ELR (cell line): Measurements from ENCODE around the gene PNLDC1.
A peak's percentile ranks its signal among the peaks of the same experiment; 100 is the strongest.

Experiments used
- DNase-seq: peaks from one replicate; pipeline ENCODE4 v3.0.0-alpha.2; 2015; ENCODE audit warnings: low read depth

The PNLDC1 gene, protein sequence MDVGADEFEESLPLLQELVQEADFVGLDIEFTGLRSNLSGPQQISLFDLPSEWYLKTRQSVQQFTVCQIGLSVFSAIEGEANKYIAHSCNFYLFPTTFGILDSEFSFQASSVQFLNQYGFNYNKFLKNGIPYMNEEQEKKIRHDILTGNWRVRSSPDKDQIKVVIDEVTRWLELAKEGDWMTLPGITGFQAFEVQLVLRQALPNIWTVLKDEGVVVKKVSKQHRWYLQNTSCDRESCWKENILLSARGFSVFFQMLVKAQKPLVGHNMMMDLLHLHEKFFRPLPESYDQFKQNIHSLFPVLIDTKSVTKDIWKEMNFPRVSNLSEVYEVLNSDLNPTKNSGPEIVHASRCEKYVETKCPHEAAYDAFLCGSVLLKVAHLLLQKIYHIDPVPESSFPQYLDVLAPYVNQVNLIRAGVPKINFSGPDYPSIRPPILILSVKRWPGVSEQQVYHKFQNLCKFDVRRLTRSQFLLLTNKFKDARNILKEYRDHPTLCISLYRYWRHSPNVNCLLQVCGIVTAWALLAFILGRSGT

DNA sequence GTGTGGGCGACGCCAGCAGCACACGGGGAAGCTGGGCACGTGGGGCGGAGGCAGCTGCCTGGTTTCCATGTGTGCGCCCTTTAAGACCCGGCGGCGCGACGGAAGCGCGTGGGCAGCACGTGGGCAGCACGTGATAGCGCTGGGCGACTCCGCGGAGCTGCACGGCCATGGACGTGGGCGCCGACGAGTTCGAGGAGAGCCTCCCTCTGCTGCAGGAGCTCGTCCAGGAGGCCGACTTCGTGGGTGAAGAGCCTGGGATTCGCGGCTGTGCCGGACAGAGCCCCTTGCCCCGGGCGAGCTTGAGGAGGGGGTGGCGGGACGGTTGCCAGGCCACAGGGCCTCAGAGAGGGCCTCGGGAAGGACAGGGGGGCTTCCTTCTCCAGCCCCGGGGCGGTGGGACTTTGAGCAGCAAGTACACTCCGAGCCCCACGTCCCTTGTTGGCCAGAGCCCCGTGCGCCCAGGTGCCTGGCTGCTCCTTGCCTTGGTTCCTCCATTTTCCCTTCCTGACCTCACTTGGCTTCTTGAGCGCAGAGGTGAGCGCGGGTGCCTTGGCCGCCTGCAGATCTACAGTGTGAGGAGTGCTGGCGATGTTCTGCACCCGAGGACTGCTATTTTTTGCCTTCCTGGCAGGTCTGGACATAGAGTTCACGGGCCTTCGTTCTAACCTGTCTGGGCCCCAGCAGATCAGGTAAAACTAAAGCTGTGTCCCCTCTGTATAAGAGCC is at the start of gene PNLDC1:
TSS of gene PNLDC1 (plus strand) at position 136 of the 725 bp plus-strand sequence. CDS start at position 168, 32 bp downstream.
- no peak for DNase-seq

DNA sequence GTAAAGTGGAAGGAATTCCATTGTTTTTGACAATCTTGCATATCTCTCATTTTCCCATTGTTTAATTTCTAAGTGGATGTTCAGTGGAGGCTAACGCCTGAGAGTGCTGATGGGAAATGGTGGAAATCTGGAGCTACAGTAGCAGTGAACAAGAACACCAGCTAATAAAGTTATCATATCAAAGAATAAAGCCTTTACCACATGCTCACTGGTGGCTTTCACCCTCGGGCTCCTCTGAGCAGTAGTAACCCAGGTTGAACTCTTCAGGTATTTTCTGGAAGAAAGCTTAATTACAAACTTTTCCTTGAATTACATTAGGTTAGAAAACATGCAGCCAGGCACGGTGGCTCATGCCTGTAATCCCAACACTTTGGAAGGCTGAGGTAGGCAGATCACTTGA is 48.6 kb upstream of the PNLDC1 start:
- no peak for DNase-seq

DNA sequence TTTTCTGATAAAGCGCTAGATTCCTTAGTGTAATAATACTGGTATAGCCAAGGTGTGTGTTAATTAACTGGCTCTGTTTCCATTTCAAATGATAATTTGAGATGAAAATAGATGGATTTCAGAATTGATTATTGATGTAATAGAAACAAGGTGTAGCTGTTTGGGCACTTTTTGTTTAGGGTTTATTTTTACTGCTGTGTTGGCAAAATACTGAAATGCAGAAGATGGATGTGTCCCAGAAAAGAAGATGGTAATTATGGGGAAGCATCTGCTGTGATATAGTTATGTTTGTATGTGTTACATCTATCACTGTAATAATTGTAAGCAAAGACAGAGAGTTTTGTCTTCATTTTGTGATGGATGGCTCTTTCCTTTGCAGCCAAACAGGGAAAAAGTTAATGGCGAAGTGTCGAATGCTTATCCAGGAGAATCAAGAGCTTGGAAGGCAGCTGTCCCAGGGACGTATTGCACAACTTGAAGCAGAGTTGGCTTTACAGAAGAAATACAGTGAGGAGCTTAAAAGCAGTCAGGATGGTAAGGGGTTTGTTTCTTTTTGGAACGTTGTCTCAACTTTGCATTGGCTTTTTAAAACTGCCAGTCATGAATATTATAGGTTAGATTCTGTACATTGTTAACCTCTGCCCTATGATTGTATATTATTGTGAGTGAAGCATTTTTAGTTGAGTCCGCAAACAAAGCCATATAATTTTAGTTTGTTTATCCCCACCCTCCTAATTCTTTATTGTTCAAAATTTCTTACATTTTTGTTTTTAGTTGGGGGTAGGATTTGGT is 46.8 kb upstream of the PNLDC1 start:
- DNase-seq = no peak

DNA sequence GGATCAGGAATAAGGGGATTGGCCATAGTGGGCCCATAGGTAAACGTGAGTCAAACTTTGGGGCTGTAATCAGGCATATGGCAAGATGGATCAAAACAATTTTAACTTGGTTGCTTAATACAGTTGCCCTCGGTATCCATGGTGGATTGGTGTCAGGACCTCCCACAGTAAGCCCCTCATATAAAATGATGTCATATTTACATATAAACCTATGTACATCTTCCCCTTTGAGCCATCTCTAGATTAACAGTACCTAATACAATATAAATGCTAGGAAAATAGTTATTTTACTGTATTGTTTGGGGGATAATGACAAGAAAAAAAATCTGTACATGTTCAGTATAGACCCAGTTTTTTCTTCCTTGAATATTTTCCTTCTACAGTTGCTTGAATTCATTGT is 45.7 kb upstream of the PNLDC1 start:
- DNase-seq = no peak

DNA sequence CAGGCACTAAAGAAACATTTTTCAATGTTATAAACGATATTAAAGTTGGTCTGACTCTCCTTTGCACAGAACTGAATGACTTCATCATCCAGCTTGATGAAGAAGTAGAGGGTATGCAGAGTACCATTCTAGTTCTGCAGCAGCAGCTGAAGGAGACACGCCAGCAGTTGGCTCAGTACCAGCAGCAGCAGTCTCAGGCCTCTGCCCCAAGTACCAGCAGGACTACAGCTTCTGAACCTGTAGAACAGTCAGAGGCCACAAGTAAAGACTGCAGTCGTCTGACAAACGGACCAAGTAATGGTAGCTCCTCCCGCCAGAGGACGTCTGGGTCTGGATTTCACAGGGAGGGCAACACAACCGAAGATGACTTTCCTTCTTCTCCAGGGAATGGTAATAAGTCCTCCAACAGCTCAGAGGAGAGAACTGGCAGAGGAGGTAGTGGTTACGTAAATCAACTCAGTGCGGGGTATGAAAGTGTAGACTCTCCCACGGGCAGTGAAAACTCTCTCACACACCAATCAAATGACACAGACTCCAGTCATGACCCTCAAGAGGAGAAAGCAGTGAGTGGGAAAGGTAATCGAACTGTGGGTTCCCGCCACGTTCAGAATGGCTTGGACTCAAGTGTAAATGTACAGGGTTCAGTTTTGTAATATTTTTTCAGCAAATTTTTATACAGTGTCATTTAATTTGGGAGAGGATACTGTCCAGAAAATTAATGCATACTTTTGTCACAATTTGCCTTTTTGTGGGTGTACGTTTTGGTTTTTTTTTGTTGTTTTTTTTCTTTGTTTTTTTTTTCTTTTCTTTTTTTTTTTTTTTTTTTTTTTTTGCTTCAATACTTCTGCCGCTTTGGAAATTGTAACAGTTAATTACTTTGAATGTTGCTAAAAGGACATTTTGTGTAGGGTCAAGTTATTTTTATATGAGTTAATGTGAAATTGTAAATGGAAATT is 44.8 kb upstream of the PNLDC1 start:
- no peak for DNase-seq

DNA sequence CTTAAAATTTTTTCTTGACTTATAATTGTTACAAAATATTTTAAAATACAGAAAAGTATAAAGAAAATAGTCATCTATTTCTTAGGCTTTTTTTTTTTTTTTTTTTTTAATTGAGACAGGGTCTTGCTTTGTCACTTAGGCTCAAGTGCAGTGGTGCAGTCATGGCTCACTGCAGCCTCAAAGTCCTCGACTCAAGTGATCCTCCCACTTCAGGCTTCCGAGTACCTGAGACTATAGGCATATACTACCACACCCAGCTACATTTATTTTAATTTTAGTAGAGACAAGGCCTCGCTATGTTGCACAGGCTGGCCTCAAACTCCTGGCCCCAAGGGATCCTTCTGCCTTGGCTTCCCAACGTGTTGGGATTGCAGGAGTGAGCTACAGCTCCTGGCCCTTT is 43.6 kb upstream of the PNLDC1 start:
- no peak for DNase-seq

DNA sequence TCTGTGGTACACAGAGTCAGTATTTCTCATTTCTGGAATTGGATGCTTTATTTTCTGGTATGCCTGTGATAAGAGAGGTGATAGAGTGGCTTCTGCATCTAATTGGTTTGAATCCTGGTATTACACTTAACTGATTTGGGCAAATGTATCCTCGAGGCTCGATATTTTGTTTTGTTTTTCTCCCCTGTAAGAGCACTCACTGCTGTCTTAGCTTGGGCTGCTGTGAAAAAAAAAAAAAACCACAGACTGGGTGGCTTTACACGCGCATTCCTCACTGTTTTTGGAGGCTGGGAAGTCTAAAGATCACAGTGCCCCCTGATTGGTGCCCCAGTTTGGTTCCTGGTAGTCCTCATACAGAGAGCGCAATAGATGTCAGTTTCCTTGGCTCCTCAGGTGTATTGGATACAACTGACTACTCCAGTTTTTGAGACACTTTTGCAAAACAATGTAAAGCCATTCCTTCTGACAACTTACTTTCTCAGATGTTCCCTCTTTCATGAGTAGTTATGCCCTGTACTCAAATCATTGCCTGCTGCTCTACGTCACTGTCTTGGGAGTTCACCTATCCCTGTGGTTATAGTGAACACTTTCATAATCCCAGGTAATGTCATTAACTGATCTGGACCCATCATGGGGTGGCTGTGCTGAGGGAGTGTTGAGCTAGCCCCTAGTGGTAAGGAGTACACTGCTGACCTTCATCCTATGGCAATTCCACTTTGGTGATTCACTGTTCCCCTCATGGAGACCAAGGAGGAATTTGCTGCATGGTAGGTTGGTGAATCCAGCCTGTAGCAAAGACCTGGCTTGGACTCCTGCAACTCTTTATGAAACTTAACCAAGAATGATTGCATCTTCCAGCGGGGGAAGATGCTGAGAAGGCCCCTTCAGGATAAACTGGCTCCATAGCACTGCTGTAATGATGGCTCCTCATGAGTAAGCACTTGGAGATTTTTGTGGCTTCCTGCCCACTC is 41.8 kb upstream of the PNLDC1 start:
- DNase-seq = peak; percentile 90

DNA sequence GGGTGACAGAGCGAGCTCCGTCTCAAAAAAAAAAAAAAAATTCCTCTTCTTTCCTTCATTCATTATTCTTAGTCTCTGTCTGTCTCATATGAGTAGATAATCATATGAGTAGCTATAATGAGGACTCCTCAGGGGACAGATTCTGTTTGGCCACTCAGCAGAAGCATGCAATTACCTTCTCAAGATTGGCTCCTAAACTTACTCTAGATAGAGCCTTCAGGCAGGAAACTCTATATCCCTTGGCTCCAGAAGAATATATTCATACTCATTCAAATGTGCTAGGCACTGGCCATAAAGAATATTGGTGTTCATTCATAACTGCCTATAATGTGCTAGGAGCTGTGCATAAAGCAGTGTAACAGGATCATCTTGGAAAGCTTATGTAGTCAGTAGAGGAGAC is 40.4 kb upstream of the PNLDC1 start:
- DNase-seq = peak; percentile 18

DNA sequence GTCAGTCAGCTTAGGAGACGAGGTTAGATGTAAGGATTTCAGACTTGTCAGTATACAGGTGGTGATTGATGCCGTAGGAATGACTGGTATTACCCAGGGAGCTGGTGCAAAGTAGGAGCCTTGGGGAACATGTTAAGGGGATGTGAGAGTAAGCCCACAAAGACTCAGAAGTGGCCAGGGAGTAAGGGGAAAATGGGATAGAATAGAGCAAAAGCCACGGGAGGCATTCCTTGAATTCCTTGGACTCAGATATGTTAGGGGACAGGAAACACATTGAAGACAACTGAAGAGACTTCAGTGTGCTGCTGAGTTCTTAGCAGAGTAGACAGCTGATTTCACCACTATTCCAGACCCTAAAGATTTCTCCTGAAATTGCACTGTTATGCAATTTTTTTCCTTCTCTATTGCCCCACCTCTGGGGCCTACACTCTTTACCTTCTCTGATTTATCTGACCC is 39.4 kb upstream of the PNLDC1 start:
- peak; percentile 87 for DNase-seq

DNA sequence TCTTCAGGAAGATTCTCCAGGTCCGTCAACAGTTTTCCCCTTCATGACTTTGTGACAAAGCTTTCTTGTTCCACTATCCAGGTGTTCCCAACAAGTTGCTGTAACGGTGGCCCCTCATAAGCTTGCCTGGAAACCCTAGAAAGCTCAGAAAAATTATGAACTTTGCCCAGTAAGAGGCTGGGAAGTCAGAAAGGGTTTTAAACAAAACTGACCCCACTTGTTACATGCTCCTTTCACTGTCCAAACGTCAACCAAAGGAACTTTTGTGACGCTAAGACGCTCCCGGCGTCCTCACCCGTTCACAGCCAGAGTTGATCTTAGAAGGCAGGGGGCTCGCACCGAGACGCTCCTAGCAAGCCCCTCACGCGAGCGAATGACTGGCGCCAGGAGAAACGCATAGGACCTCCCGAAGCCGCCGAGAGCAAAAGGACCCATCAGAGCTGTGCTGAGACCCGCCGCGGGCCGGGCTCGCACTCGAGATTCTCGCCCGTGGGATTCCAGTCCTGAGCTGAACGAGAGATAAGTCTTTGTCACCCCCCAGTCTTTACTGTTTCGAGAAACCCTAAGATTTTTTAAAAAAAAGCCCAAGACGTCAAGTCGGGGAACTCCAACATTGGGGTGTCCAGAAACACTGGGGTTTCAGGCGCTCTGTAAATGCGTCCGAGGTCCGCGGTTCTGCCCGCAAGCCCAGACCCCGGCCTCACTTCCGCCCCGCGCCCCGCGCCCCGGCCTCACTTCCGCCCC is 38.8 kb upstream of the PNLDC1 start:
- peak; percentile 47 for DNase-seq

DNA sequence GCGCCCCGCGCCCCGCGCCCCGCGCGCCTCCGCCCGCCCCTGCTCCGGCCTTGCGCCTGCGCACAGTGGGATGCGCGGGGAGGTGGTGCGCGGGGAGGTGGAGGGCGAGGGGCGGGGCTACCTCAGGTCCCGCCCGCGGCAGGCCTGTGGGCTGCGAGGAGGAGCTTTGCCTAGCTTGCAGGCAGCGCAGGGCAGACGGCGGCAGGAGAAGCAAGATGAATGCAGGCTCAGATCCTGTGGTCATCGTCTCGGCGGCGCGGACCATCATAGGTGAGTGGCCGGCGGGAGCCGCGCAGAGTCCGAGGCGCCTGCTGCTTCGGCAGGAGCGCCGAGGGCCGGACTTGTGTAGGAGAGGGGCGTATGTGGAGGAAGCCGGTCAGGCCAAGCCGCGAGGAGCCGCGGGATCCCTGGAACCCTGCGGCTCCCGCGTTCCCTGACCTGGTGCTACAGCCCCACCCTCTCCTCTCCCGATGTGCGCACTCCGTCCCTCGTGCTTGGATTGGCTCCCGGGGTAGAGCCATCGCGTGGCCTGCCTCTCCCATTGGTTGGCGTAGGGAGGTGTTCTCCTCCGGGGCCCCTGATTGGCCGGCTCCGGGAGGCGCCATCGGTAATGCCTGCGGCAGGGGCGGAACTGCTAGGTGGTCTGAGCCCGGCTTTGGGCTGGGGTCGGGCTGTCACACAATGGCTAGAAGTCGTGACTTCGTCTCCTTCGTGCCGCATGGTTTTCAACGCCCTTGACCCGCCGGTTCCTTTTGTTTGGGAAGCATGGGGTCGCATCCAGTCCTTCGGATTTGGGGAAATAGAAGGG is 38.0 kb upstream of the PNLDC1 start, which contains the start of gene ACAT2:
TSS of gene ACAT2 (plus strand) at position 173 of the 808 bp plus-strand sequence. CDS start at position 216, 43 bp downstream.
- peak; percentile 96 for DNase-seq

DNA sequence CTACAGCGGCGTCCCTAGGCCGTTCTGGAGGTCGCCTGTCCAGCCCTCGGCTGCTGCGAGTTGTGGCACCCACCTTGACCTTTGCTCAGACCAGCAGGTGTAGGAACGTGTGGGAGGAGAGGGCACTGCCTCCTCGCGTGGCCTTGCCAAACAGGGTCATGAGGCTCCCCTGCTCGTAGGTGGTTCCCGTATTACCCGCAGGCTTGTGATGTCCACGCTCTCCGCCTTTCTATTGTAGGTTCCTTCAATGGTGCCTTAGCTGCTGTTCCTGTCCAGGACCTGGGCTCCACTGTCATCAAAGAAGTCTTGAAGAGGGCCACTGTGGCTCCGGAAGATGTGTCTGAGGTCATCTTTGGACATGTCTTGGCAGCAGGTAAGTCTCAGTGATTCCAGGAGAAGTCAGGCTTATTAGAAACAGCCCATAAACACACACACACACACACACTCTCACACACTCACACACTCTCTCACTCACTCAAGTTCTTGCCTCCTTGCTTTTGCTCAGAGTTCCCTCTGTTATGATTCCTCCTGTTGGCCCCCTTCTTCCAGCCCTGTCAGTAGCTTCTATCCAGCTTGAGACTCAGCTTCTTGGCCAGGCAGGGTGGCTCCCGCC is 37.3 kb upstream of the PNLDC1 start:
- DNase-seq = peak; percentile 9

DNA sequence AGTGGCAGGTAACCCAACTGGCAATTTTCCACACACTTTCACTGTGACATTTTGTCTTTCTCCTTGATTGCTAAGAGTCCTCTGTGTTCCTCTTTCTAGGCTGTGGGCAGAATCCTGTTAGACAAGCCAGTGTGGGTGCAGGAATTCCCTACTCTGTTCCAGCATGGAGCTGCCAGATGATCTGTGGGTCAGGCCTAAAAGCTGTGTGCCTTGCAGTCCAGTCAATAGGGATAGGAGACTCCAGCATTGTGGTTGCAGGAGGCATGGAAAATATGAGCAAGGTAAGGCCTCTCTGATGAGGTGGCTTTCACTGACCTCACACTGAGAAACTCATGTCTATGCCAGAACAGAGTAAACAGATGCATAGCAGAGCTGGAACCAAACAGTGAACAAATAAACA is 33.2 kb upstream of the PNLDC1 start:
- no peak for DNase-seq

DNA sequence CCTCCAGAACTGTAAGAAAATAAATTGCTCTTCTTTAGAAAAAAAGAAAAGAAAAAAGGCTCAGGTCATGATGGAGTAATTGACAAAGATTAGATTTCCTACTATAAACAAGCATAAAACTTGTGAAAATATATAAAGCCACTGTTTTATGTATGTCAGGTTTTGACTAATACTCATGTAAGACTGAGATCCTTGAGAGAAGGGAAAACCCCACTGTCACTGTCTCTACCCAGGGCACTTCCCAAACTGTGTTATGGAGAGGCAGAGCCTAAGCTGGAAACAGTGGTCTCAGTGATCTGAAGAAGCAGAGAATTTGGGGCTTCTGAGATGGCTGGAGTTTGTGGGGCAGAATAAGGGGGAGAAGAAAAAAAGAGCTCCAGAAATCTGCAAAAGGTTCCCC is 30.6 kb upstream of the PNLDC1 start:
- no peak for DNase-seq

DNA sequence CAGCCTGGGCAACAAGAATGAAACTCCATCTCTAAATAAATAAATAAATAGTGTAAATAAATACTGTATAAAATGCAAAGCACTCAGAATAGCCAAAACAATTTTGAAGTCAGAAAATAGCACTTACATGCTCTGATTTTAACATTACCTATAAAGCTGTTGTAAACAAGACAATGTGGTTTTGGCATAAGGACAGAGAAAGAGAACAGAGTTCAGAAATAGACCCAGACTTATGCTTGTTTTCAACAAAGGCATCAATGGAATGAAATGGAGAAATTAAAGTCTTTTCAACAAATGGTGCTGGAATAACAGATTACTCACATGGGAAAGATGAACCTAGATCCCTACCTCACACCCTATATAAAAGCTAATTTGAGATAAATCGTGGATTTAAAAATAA is 27.9 kb upstream of the PNLDC1 start:
- no peak for DNase-seq

DNA sequence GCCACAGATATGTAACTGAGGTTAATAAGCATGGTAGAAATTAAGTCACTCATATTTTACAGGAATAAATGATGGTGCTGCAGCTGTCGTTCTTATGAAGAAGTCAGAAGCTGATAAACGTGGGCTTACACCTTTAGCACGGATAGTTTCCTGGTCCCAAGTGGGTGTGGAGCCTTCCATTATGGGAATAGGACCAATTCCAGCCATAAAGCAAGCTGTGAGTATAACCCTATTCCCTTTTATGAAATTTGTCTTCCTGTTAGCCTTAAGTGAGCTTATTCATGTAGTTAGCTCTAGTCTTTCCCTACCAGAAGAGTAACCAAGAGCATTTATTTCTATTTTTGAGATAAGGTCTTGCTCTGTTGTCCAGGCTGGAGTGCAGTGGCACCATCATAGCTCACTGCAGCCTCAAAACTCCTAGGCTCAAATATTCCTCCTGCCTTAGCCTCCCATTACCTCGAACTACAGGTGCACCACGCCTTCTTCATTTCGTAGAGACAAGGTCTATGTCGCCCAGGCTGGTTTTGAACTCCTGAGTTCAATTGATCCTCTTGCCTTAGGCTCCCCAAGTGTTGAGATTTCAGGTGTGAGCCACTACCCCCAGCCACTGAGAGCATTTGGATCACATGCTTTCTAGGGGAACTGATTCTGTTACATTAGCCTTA is 22.7 kb upstream of the PNLDC1 start:
- no peak for DNase-seq

DNA sequence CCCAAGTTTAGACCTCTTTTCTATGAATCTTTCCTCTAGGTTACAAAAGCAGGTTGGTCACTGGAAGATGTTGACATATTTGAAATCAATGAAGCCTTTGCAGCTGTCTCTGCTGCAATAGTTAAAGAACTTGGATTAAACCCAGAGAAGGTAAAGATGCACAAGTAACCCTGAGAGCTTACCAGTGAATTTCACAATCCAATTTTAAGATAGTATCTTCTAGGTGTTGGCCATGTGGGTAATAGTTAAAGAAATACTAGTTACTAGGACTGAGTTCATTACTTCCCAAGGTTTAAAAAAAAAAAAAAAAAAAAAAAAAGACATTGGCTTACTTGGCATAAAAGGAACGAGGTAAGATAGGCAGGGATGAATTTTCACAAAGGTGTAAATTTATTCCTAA is 21.9 kb upstream of the PNLDC1 start:
- DNase-seq = no peak
